KMS-11 (cell line): ENCODE results near the gene INSC.
A peak's percentile ranks its signal among the peaks of the same experiment; 100 is the strongest.

ENCODE experiments used
- H2AFZ ChIP-seq: fragments of 200-600 bp; sonication (generic); 2 replicates; pipeline ENCODE4 v1.6.1; 2016; ENCODE audit warnings: antibody characterized with exemption, mixed run types, low read depth
- H3K27ac ChIP-seq: fragments of 200-600 bp; sonication (generic); 2 replicates; pipeline ENCODE4 v1.6.1; 2016; ENCODE audit warnings: mild to moderate bottlenecking, mixed run types
- H3K27me3 ChIP-seq: fragments of 200-600 bp; sonication (generic); 2 replicates; pipeline ENCODE4 v1.6.1; 2017; ENCODE audit warnings: mild to moderate bottlenecking, low read depth, mixed run types, moderate library complexity; ENCODE audit not compliant: insufficient read depth
- H3K36me3 ChIP-seq: fragments of 200-600 bp; sonication (generic); 2 replicates; pipeline ENCODE4 v1.6.1; 2017; ENCODE audit warnings: mild to moderate bottlenecking, mixed run types; ENCODE audit not compliant: insufficient read depth
- H3K4me1 ChIP-seq: fragments of 200-600 bp; sonication (generic); 2 replicates; pipeline ENCODE4 v1.6.1; 2016; ENCODE audit warnings: mild to moderate bottlenecking, low read depth, mixed run types; ENCODE audit not compliant: poor library complexity, severe bottlenecking
- H3K4me2 ChIP-seq: fragments of 200-600 bp; sonication (generic); 2 replicates; pipeline ENCODE4 v1.7.0; 2016; ENCODE audit warnings: mild to moderate bottlenecking, mixed run types
- H3K4me3 ChIP-seq: fragments of 200-600 bp; sonication (generic); IDR thresholded peaks from 2 replicates; pipeline ENCODE4 v1.6.1; 2017; ENCODE audit warnings: low read depth, low read length, mixed read lengths; ENCODE audit not compliant: insufficient read depth
- H3K79me2 ChIP-seq: fragments of 200-600 bp; sonication (generic); 2 replicates; pipeline ENCODE4 v1.6.1; 2016; ENCODE audit warnings: low read depth, mixed run types; ENCODE audit not compliant: insufficient read depth
- H3K9ac ChIP-seq: fragments of 200-600 bp; sonication (generic); 2 replicates; pipeline ENCODE4 v1.6.1; 2016; ENCODE audit warnings: mild to moderate bottlenecking, mixed run types
- H4K20me1 ChIP-seq: fragments of 200-600 bp; sonication (generic); 2 replicates; pipeline ENCODE4 v1.6.1; 2016; ENCODE audit warnings: mild to moderate bottlenecking, mixed run types; ENCODE audit not compliant: insufficient read depth
- TF ChIP-seq, protein P1 (sequence below): fragments of 200-600 bp; sonication (generic); conservative IDR thresholded peaks from 2 replicates; pipeline ENCODE4 v1.6.1; 2017; ENCODE audit warnings: low read depth, mild to moderate bottlenecking, antibody characterized with exemption, low read length, moderate library complexity, mixed read lengths

INSC gene

DNA sequence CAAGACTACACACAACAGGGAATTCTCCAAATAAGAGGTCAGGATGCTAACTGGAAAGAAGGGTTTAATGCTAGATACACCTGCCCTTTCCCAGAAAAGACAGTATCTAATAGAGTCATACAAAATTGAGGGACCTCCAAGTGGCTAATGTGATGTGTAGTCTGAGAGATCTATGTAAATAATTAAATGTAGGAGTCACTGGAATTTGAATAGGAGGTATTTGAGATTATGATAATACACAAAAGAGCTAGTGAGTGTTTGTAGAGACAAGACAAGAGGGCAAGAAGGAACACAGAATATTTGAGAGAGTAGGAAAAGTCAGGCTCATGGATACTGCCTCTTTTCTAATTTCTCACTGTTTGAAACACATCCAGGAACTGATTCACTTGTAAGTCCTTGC, 15.5 kb upstream of the INSC start:
- Histone ChIP-seq H3K27me3 (no peaks in the 10 kb centered on the region), H3K79me2 (no peaks in the 10 kb centered on the region), H3K4me3 (no peak overlapping the region), H3K36me3 (no peaks in the 10 kb centered on the region), H2AFZ (no peak overlapping the region), H3K9ac (no peak overlapping the region), H3K27ac (no peak overlapping the region), H3K4me2 (no peak overlapping the region), H3K4me1 (no peaks in the 10 kb centered on the region), H4K20me1 (no peaks in the 10 kb centered on the region)
- TF ChIP-seq, protein P1, sequence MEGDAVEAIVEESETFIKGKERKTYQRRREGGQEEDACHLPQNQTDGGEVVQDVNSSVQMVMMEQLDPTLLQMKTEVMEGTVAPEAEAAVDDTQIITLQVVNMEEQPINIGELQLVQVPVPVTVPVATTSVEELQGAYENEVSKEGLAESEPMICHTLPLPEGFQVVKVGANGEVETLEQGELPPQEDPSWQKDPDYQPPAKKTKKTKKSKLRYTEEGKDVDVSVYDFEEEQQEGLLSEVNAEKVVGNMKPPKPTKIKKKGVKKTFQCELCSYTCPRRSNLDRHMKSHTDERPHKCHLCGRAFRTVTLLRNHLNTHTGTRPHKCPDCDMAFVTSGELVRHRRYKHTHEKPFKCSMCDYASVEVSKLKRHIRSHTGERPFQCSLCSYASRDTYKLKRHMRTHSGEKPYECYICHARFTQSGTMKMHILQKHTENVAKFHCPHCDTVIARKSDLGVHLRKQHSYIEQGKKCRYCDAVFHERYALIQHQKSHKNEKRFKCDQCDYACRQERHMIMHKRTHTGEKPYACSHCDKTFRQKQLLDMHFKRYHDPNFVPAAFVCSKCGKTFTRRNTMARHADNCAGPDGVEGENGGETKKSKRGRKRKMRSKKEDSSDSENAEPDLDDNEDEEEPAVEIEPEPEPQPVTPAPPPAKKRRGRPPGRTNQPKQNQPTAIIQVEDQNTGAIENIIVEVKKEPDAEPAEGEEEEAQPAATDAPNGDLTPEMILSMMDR = no peak

DNA sequence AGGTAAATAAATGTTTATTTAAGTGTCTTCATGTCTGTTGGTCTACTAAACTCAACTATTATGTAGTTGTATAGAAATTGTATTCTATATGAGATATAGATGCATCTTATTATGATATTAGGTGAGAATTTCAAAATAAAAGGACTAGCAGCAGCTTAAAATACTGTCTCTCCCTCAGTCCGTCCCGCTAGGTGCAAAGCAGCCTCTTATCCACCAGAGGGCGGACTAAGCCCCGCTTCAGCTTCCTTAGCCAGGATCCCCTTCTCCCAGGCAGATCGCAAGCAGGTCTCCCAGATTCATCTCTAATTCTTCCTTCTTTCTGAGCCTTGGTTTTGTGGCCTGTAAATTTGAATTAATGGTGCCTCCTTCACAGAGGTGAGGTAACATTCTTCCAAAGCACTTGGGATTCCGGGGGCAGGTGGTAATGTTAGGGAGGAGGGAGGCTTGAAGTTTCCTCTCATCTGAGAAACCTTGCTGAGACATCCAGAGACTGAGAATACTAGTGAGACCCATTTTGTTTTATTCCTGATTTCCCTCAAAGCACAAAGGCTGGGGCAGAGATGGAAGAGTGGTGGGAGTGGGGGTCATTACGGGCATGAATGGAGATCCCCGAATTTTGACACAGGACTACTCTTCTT, 13.5 kb upstream of the INSC start:
- no peak overlapping the region for H3K4me2 ChIP-seq
- no peaks in the 10 kb centered on the region for H4K20me1 ChIP-seq
- H3K27me3 ChIP-seq = no peaks in the 10 kb centered on the region
- H3K27ac ChIP-seq = no peak overlapping the region
- no peak overlapping the region for H3K9ac ChIP-seq
- no peak overlapping the region for H3K4me3 ChIP-seq
- peak overlapping the region; percentile 30; the same call in 1 of the 2 replicates for H2AFZ ChIP-seq
- no peaks in the 10 kb centered on the region for H3K4me1 ChIP-seq
- H3K36me3 ChIP-seq = no peaks in the 10 kb centered on the region
- TF ChIP-seq, protein P1 = peak; percentile 81
- H3K79me2 ChIP-seq = no peaks in the 10 kb centered on the region

DNA sequence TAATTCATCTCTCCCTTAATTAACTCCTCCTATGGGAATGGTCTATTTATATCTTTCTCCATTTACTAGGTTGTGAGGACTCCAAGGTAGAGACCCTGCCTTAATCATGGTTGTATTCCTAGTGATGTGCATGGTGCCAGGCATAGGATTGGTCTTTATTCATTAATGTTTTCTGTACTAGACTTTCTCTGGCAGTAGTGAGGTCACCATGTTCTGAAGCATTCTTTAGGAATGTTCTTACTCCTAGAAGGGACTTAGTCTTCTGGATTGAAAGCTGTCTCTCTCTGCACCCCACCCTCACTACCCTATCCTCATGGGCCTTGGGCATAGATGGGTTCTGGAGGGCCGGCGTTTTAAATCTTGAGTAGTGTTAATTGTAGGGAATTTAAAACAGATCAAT, 10.6 kb upstream of the INSC start:
- Histone ChIP-seq H3K4me3 (no peak overlapping the region), H3K27me3 (no peaks in the 10 kb centered on the region), H3K27ac (no peak overlapping the region), H2AFZ (no peak overlapping the region), H3K9ac (no peak overlapping the region), H3K36me3 (no peaks in the 10 kb centered on the region), H3K79me2 (no peaks in the 10 kb centered on the region), H3K4me1 (no peaks in the 10 kb centered on the region), H3K4me2 (no peak overlapping the region), H4K20me1 (no peaks in the 10 kb centered on the region)
- TF ChIP-seq, protein P1 = no peak

DNA sequence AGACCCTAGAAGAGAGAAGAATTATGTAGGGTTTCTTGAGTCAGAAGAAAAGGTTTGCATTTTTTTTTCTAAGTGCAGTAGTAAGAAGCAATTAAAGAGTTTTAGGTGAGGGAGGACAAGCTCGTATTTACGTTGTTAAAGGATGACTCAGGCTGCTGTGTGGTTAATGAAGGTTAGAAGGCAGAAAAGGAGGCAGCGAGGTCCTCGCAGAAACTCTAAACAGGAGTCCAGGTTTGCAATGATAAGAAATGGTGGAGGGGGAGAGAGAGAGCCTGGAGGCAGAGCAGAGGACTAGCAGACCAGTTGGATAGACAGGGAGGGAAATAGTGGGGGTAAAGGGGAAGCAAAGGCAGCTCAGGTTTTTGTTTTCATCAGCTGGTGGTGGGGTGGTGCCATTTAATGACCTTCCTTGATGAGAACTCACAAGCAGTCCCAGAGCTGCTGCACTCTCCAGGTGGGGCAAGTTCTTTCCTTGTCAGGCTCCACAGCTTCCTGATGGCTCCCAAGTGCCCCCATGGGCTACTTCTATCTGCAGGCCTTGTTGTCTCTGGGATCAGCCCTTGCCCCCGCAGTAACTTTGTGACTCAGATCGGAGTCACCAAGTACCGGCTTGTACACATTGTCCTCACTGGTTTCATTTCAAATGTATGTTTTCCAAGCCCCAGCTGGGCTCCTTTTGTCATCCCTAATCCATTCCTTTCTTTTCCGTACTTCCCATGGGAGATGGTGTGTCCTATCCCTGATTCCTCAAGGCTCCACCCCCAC, 8.3 kb upstream of the INSC start:
- Histone ChIP-seq H2AFZ (no peak overlapping the region), H3K36me3 (no peaks in the 10 kb centered on the region), H3K79me2 (no peaks in the 10 kb centered on the region), H3K9ac (no peak overlapping the region), H3K27ac (no peak overlapping the region), H3K4me1 (no peaks in the 10 kb centered on the region), H4K20me1 (no peaks in the 10 kb centered on the region), H3K4me2 (no peak overlapping the region), H3K27me3 (no peaks in the 10 kb centered on the region), H3K4me3 (no peak overlapping the region)
- TF ChIP-seq, protein P1 = no peak
